Subcutaneous abdominal adipose tissue (tissue), 5 donors: ENCODE measurements around the gene CDK5R1.

Experiments
- H3K27ac ChIP-seq: one replicate; pipeline ENCODE4 v1.7.0; 2013; ENCODE audit warnings: low read depth, mild to moderate bottlenecking, inconsistent platforms, low read length, moderate library complexity
- H3K27me3 ChIP-seq, 5 donors: one replicate each; pipeline ENCODE4 v1.7.0; 2013; ENCODE audit warnings: low read length in 5 of 5, inconsistent platforms in 1 of 5; ENCODE audit not compliant: control insufficient read depth in 5 of 5, insufficient read depth in 4 of 5
- H3K36me3 ChIP-seq, 5 donors: one replicate each; pipeline ENCODE4 v1.7.0; 2013; ENCODE audit warnings: low read length in 5 of 5; ENCODE audit not compliant: control insufficient read depth in 5 of 5, insufficient read depth in 5 of 5
- H3K4me1 ChIP-seq, 5 donors: one replicate each; pipeline ENCODE4 v1.7.0; 2013; ENCODE audit warnings: low read length in 5 of 5, mild to moderate bottlenecking in 3 of 5, moderate library complexity in 1 of 5; ENCODE audit not compliant: control insufficient read depth in 5 of 5, insufficient read depth in 5 of 5
- H3K4me3 ChIP-seq, 5 donors: one replicate each; pipeline ENCODE4 v1.7.0; 2013; ENCODE audit warnings: low read length in 5 of 5, low read depth in 1 of 5
- H3K9ac ChIP-seq, 5 donors: one replicate each; pipeline ENCODE4 v1.7.0; 2013; ENCODE audit warnings: low read length in 5 of 5, mild to moderate bottlenecking in 4 of 5, moderate library complexity in 3 of 5
- H3K9me3 ChIP-seq, 5 donors: one replicate each; pipeline ENCODE4 v1.7.0; 2013; ENCODE audit warnings: low read length in 5 of 5; ENCODE audit not compliant: control insufficient read depth in 5 of 5
- donor health status: healthy.
- donor health status: healthy.
- donor health status: healthy.
- donor health status: healthy.
- donor health status: healthy.

CDK5R1 gene

DNA sequence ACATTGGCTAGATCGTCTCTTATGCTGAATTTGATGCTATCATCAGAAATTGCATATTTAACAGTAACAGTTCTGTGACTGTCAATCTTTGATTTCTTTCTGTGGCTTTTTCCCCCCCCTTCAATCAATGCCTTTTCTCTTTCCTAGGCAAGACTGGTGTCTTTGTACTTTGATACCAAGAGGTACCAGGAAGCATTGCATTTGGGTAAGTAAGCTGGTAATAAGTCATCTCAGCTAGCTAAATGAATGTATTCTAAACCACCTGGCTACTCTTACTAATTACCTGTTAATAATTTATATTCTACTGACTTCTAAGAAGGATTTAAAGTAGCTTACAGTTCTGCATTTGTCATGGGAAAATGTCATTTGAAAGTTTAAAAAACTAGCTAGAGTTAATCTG lies 22.4 kb upstream of the CDK5R1 start:
- Histone ChIP-seq H3K4me1 (no peaks in the 10 kb centered on the region), H3K27me3 (no peaks in the 10 kb centered on the region), H3K4me3 (no peak overlapping the region), H3K27ac (no peak overlapping the region), H3K9ac (no peak overlapping the region), H3K9me3 (no peaks in the 10 kb centered on the region), H3K36me3 (peaks cover 39 to 81% (median 66%) of the 10 kb centered on the region in 5 donors)

DNA sequence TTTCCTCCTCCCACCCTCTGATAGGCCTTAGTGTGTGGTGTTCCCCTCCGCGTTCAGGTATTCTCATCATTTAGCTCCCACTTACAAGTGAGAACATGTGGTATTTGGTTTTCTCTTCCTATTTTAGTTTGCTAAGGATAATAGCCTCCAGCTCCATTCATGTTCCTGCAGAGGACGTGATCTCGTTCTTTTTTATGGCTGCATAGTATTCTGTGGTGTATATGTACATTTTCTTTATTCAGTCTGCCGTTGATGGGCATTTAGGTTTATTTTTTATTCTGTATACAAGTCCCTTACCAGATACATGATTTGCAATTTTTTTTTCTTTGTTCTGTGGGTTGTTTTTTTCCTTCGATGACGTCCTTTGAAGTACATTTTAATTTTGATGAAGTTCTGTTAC lies 18.8 kb upstream of the CDK5R1 start:
- Histone ChIP-seq H3K9ac (no peak overlapping the region), H3K4me1 (no peaks in the 10 kb centered on the region), H3K27ac (no peak overlapping the region), H3K4me3 (no peak overlapping the region), H3K36me3 (peaks cover 53 to 89% (median 81%) of the 10 kb centered on the region in 5 donors), H3K9me3 (no peaks in the 10 kb centered on the region), H3K27me3 (no peaks in the 10 kb centered on the region)

- no peaks in the 10 kb centered on the region for H3K9me3 ChIP-seq
- peaks cover 53 to 93% (median 85%) of the 10 kb centered on the region in 5 donors for H3K36me3 ChIP-seq
- no peak overlapping the region for H3K27ac ChIP-seq
Observed at GRCh38 chr17:32470405-32471167, 16.2 kb upstream of the CDK5R1 start.

DNA sequence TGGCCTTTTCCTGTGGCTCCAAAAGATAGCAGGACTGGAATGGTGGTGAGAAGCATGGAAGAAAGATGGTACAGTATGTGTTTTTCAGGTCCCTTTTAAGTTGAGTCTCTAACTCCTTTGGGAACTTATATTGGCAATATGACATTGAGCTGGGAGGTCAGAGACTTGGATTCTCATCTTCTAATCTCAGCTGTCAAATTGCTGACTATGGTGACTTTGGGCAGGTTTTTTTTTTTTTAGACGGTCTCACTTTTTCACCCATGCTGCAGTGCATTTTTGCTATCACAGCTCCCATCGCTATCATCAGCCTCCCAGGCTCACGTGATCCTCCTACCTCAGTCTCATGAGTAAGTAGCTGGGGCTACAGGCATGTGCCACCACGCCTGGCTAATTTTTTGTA lies 15.1 kb upstream of the CDK5R1 start:
- peaks cover 53 to 93% (median 89%) of the 10 kb centered on the region in 5 donors for H3K36me3 ChIP-seq
- H3K4me1 ChIP-seq, result no peaks in the 10 kb centered on the region

More at GRCh38 chr17:32470405-32471167, 16.2 kb upstream of the CDK5R1 start:
- H3K4me3 ChIP-seq, result no peak overlapping the region
- H3K9ac ChIP-seq, result no peak overlapping the region
- no peaks in the 10 kb centered on the region for H3K27me3 ChIP-seq
- no peaks in the 10 kb centered on the region for H3K4me1 ChIP-seq

DNA sequence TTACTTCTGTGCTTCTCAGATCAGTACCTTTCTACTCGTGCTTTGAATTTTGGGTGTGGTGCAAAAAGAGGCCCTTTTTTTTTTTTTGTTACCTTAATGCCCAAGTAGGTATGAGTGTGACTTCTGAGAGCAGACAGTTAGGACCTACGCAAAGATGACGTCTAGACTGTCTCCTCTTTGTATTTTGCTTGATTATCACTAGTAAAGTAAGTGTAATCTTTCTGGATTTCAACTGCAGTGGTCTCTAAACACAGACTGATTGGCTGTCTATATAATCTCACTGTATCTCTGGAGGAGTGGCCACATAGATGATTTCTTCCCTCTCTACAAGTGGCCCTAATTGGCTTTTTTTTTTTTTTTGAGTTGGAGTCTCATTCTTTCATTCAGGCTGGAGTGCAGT lies 11.5 kb upstream of the CDK5R1 start:
- Histone ChIP-seq H3K27me3 (no peaks in the 10 kb centered on the region), H3K9me3 (no peaks in the 10 kb centered on the region), H3K9ac (no peak overlapping the region), H3K36me3 (peaks cover 50 to 97% (median 91%) of the 10 kb centered on the region in 5 donors), H3K4me1 (peaks cover 0 to 4% (median 0%) of the 10 kb centered on the region in 5 donors), H3K4me3 (no peak overlapping the region), H3K27ac (no peak overlapping the region)

More for the DNA sequence above, 15.1 kb upstream of the CDK5R1 start:
- H3K27ac ChIP-seq, result no peak overlapping the region
- no peak overlapping the region for H3K9ac ChIP-seq
- no peak overlapping the region for H3K4me3 ChIP-seq
- H3K9me3 ChIP-seq, result no peaks in the 10 kb centered on the region
- no peaks in the 10 kb centered on the region for H3K27me3 ChIP-seq

GRCh38 chr17:32477220-32477619 lies 9.6 kb upstream of the CDK5R1 start:
- peaks cover 45 to 97% (median 91%) of the 10 kb centered on the region in 5 donors for H3K36me3 ChIP-seq
- peaks cover 0 to 4% (median 0%) of the 10 kb centered on the region in 5 donors for H3K4me1 ChIP-seq
- H3K4me3 ChIP-seq, result no peak overlapping the region
- no peaks in the 10 kb centered on the region for H3K9me3 ChIP-seq
- H3K9ac ChIP-seq, result no peak overlapping the region
- no peaks in the 10 kb centered on the region for H3K27me3 ChIP-seq
- no peak overlapping the region for H3K27ac ChIP-seq

- Histone ChIP-seq H3K36me3 (peaks cover 41 to 88% (median 84%) of the 10 kb centered on the region in 5 donors), H3K4me3 (no peak overlapping the region), H3K4me1 (peaks cover 4 to 13% (median 13%) of the 10 kb centered on the region in 5 donors), H3K27ac (no peak overlapping the region), H3K9me3 (no peaks in the 10 kb centered on the region), H3K9ac (no peak overlapping the region), H3K27me3 (no peaks in the 10 kb centered on the region)
Observed at GRCh38 chr17:32479074-32479617, 7.6 kb upstream of the CDK5R1 start.

- Histone ChIP-seq H3K36me3 (peaks cover 27 to 68% (median 63%) of the 10 kb centered on the region in 5 donors), H3K9ac (no peak overlapping the region), H3K27me3 (no peaks in the 10 kb centered on the region), H3K4me3 (no peak overlapping the region), H3K9me3 (no peaks in the 10 kb centered on the region), H3K27ac (no peak overlapping the region), H3K4me1 (peaks cover 4 to 26% (median 22%) of the 10 kb centered on the region in 5 donors)
Observed at GRCh38 chr17:32481193-32481592, 5.6 kb upstream of the CDK5R1 start.

DNA sequence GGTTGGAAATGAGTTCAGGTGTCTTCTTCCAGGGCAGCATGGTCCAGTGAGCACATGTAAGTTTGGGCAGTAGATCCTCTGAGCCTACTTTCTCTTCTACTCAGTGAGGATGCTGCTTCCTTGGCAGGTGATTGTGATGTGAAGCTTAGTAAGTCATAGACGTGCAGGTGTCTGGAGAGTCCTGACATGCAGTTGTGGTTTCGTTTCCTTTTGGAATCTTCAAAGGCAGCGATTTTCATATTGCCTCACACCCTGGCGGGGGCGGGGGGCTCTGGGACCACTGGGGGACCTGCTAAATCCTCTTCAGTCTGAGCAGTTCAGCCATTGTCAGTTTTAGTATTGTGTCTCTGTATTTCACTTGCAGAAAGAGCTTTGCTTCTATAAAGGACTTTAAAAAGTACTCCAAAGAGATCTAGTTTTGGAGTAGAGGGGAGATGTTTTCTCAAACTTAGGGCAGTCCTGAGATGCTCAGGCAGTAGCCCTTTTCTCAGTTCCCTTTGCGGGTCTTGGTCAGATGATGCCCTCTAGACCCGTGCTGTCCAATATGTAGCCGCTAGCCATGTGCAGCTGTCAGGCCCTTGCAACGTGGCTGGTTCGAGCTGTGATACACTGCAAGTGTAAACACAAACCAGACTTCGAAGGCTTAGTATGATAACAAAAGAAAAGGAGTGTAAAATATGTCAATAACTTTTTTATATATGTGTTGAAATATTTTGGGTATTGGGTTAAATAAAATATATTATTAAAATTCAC lies 4.0 kb upstream of the CDK5R1 start:
- Histone ChIP-seq H3K36me3 (peaks cover 14 to 52% (median 49%) of the 10 kb centered on the region in 5 donors), H3K27me3 (no peaks in the 10 kb centered on the region), H3K4me1 (peaks cover 4 to 32% (median 28%) of the 10 kb centered on the region in 5 donors), H3K9me3 (no peaks in the 10 kb centered on the region), H3K4me3 (no peak overlapping the region), H3K9ac (no peak overlapping the region), H3K27ac (peak overlapping the region; percentile 57)
